ENCODE data around the gene HHIP. TPM values are rescaled to one million over a fixed set of nuclear protein-coding genes. Genes with fewer than 3 reads are reported as not detected.
"Not testable (repeated sequence)": the region's sequence is repeated elsewhere in the genome, so short reads cannot be mapped to it uniquely, and the experiment has no call there.

The HHIP gene
- total RNA-seq, 3 donors from 2014 or later: 0.08 TPM; not detected in 1

DNA sequence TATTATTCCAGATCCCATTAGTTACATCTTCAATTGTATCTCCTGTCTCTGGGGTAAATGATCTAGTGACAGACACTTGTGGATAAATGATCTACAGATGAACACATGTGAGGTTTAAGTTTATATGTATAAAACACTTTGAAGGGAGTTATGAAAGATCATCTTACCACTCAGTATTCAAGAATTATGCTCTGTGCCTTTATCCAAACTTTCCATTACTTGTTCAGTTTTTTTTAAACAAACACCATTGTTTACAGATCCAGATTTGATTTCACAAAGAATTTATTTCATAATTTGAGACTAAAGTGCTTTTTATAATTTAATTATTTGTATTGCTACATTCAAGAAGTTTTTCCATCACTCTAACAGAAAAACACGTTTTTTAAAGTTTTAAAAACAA, 142.5 kb downstream of the HHIP start:
- H3K4me1 Mint-ChIP-seq (ENCODE audit: low read depth): no peaks in the 10 kb centered on the region
- DNase-seq (no peak), ATAC-seq (no peak)
- H3K4me3 Mint-ChIP-seq: no peak overlapping the region
- no peaks in the 10 kb centered on the region for H3K9me3 Mint-ChIP-seq
- no peaks in the 10 kb centered on the region for H3K36me3 Mint-ChIP-seq (ENCODE audit: insufficient read depth)
- H3K27me3 Mint-ChIP-seq (ENCODE audit: low read depth): no peaks in the 10 kb centered on the region

DNA sequence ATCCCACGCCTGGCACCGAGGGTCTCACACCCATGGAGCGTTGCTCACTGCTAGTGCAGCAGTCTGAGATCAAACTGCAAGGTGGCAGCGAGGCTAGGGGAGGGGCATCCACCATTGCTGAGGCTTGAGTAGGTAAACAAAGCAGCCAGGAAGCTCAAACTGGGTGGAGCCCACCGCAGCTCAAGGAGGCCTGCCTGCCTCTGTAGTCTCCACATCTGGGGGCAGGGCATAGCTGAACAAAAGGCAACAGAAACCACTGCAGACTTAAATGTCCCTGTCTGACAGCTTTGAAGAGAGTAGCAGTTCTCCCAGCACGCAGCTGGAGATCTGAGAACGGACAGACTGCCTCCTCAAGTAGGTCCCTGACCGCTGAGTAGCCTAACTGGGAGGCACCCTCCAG, 146.0 kb downstream of the HHIP start:
- H3K4me1 Mint-ChIP-seq (ENCODE audit: low read depth); DNase-seq; H3K36me3 Mint-ChIP-seq (ENCODE audit: insufficient read depth); H3K9me3 Mint-ChIP-seq; H3K4me3 Mint-ChIP-seq; H3K27me3 Mint-ChIP-seq (ENCODE audit: low read depth); ATAC-seq: not testable (repeated sequence)
